Central memory CD8-positive, alpha-beta T cell (primary cell): ENCODE data around the gene FKBP7.

Experiments used
- ATAC-seq: fragments of 150-1000 bp; cut with Tn5 transposase; replicated peaks from 2 replicates; pipeline ENCODE4 v1.10.0; 2022; ENCODE audit warnings: mild to moderate bottlenecking, moderate FRiP score, moderate number of reproducible peaks; ENCODE audit not compliant: poor library complexity, severe bottlenecking; ENCODE audit errors: extremely low read depth
- DNase-seq, 2 donors: peaks; one replicate each; pipeline ENCODE4 v3.0.0; 2021; ENCODE audit warnings: low spot score in 2 of 2
- H3K27ac Mint-ChIP-seq: one replicate; pipeline ENCODE4 v1.8.0; 2022; ENCODE audit warnings: low read depth, mild to moderate bottlenecking, moderate library complexity, mixed read lengths
- H3K27me3 Mint-ChIP-seq: one replicate; pipeline ENCODE4 v1.8.0; 2022; ENCODE audit warnings: mixed read lengths
- H3K36me3 Mint-ChIP-seq: one replicate; pipeline ENCODE4 v1.8.0; 2022; ENCODE audit warnings: mild to moderate bottlenecking, moderate library complexity, mixed read lengths; ENCODE audit not compliant: insufficient read depth
- H3K4me1 Mint-ChIP-seq: one replicate; pipeline ENCODE4 v1.8.0; 2022; ENCODE audit warnings: mixed read lengths
- H3K4me3 Mint-ChIP-seq: one replicate; pipeline ENCODE4 v1.8.0; 2022; ENCODE audit warnings: mild to moderate bottlenecking, moderate library complexity, mixed read lengths
- H3K9me3 Mint-ChIP-seq: one replicate; pipeline ENCODE4 v1.8.0; 2022; ENCODE audit warnings: mixed read lengths

Gene FKBP7

DNA sequence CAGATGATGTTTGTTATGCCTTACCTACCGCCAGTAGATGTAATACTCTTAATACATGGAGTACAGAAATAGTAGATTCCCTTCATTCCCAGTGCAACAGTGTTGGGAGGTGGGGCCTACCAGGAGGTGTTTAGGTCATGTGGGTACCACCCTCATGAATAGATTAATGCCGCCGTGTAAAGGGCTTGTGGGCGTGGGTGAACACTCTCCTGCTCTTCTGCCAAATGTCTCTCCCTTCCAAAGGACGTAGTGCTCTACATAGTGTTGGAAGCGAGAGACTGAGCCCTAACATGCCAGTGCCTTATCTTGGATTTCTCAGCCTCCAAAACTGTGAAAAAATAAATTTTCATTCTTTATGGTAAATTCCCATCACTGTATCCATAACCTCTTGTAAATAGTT lies 32.0 kb upstream of the FKBP7 start:
- Mint-ChIP-seq H3K27ac (no peak overlapping the region), H3K4me1 (peaks cover 5% of the 10 kb centered on the region), H3K4me3 (no peak overlapping the region), H3K27me3 (no peaks in the 10 kb centered on the region), H3K36me3 (peaks cover 26% of the 10 kb centered on the region), H3K9me3 (no peaks in the 10 kb centered on the region)
- ATAC-seq (no peak), DNase-seq (no peak)

DNA sequence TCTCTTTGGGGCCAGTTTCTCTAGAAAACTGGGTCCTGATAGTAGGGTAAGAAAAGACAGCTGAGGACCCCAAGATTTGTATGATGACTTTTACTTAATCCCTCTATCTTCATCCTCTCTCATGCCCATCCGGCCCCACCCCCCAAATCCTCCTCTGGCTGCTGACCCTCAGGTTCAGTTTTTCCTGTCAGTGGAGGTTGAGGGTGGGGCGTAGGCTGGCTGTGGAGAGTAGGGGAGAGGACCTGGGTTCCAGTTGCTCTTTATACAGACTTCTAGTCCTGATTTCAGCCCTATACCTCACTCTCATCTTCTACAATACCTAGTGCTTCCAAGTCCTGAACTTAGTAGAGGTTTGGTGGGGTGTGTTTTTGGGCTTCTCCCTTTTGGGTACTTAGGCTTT lies 30.2 kb upstream of the FKBP7 start:
- Mint-ChIP-seq H3K4me3 (no peak overlapping the region), H3K27ac (peak overlapping the region; percentile 40), H3K4me1 (peaks cover 5% of the 10 kb centered on the region), H3K27me3 (no peaks in the 10 kb centered on the region), H3K9me3 (no peaks in the 10 kb centered on the region), H3K36me3 (peaks cover 29% of the 10 kb centered on the region)
- ATAC-seq (no peak), DNase-seq (no peak)

DNA sequence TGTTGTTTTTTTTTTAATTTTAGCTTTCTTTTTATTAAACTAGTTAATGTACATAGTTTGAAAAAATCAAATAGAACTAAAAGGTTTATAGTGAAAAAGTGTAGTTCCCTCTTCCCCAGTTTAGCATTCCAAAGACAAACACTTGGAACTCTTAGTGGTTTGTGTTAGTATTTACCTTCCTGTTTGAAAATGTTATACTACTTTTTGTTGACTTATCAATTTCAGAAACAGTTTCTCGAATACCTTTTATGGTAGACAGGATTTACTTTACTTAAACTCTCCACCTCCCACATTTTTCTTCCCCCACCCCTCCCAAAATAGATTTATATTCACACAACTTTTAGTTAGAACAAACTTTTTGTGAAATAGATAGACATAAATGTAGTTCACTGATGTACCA lies 28.5 kb upstream of the FKBP7 start:
- no peak for ATAC-seq
- Mint-ChIP-seq H3K27ac (no peak overlapping the region), H3K4me3 (no peak overlapping the region), H3K4me1 (peaks cover 5% of the 10 kb centered on the region), H3K9me3 (no peaks in the 10 kb centered on the region), H3K36me3 (peaks cover 37% of the 10 kb centered on the region), H3K27me3 (no peaks in the 10 kb centered on the region)
- DNase-seq, result no peak

DNA sequence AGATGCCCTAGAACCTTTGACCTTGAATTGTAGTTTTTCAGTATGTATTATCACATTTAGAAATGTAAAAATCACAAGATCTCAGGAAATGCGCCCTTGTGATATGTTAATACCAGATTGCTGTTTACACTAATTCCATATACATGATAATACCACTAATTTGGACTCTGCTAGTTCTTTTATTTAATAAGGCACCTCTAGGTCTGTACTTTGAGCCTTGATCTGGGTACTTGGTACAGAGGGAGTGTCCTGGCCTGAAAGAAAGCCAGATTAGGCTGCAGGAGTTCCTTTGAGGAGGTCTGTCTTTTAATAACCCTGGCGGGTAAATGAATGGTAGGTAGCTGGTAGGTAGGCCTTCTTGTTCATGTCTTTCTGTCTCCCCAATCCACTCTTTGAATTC lies 28.1 kb upstream of the FKBP7 start:
- DNase-seq (no peak), ATAC-seq (no peak)
- Mint-ChIP-seq H3K9me3 (no peaks in the 10 kb centered on the region), H3K36me3 (peaks cover 38% of the 10 kb centered on the region), H3K27ac (no peak overlapping the region), H3K4me1 (peaks cover 2% of the 10 kb centered on the region), H3K4me3 (no peak overlapping the region), H3K27me3 (no peaks in the 10 kb centered on the region)

DNA sequence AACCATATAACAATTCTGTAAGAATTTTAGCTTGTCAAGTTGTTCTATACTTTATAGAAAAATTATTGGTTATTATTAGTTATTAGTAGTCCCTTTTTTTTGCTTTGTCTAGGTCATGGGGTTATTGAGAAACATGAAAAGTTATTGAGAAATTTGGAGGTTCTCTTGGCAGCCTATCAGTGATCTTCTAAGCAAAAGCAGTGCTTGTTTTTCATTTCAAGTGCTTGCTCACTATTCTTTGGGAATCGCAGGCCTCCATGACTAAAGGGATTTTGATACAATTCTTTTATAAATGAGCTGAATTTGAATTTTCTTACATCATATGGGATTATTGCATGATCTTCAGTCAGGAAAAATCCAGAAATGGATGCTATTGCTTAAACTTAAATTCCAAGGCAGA lies 27.7 kb upstream of the FKBP7 start:
- Mint-ChIP-seq H3K27me3 (no peaks in the 10 kb centered on the region), H3K9me3 (no peaks in the 10 kb centered on the region), H3K36me3 (peaks cover 41% of the 10 kb centered on the region), H3K4me3 (no peak overlapping the region), H3K4me1 (no peaks in the 10 kb centered on the region), H3K27ac (no peak overlapping the region)
- ATAC-seq, result no peak
- DNase-seq, result no peak

DNA sequence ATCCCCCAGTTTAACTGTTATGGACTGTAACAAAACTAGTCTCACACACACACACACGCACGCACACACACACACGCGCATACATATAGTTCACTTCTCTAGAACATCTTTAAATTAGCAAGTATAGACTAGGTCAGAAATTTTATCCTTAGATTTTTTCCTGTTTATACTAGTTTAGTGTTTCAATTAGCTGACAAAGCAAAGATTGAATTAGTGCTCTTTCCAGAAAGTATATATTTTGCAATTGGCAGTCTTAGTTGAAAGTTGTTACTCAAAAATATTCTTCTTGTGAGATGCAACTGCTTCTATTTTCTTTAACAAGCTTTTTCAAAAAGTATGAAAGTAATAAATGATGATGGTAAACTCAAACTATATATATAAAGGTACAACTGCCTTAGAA lies 24.4 kb upstream of the FKBP7 start:
- Mint-ChIP-seq H3K4me3 (no peak overlapping the region), H3K9me3 (no peaks in the 10 kb centered on the region), H3K4me1 (no peaks in the 10 kb centered on the region), H3K27me3 (no peaks in the 10 kb centered on the region), H3K27ac (no peak overlapping the region), H3K36me3 (peaks cover 55% of the 10 kb centered on the region)
- ATAC-seq (no peak), DNase-seq (no peak)

DNA sequence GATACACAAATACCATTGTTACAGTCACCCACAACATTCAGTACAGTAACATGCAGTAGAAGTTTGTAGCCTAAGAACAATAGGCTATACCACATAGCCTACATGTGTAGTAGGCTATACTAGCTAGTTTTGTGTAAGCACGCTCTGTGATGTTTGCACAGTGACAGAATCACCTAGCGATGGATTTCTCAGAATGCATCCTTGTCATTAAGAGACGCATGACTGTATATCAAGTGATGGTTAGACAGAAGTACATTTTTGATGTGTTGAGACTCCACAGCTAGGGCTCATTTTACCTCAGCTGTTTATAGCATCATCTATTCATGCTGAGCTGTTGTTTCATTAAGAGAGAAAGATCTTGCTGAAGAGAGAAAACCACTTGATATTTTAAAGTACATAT lies 21.2 kb upstream of the FKBP7 start:
- Mint-ChIP-seq H3K9me3 (no peaks in the 10 kb centered on the region), H3K4me3 (no peak overlapping the region), H3K27ac (no peak overlapping the region), H3K4me1 (peaks cover 4% of the 10 kb centered on the region), H3K27me3 (no peaks in the 10 kb centered on the region), H3K36me3 (peaks cover 69% of the 10 kb centered on the region)
- no peak for ATAC-seq
- DNase-seq, result no peak

DNA sequence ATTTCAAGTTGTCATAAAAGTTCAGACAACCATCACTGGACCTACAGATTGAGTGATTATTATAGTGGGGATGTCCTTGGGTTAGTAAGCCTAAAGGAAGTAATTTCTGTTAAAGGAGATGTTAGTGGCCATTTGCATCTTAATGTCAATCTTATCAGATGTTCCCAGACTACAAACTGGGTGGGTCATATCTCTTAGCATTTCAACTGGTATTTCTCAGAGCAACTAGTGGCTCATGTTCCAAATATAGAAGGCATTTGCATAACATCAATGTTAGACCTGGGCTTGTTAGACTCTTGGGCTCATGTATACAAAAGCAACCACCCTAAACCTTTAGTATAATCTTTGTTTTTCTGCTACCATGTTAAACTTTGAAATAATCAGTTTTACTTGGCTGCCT lies 19.7 kb upstream of the FKBP7 start:
- no peaks in the 10 kb centered on the region for H3K9me3 Mint-ChIP-seq
- peaks cover 4% of the 10 kb centered on the region for H3K4me1 Mint-ChIP-seq
- no peaks in the 10 kb centered on the region for H3K27me3 Mint-ChIP-seq
- H3K27ac Mint-ChIP-seq, result no peak overlapping the region
- DNase-seq, result no peak
- peaks cover 77% of the 10 kb centered on the region for H3K36me3 Mint-ChIP-seq
- no peak overlapping the region for H3K4me3 Mint-ChIP-seq
- ATAC-seq, result no peak

DNA sequence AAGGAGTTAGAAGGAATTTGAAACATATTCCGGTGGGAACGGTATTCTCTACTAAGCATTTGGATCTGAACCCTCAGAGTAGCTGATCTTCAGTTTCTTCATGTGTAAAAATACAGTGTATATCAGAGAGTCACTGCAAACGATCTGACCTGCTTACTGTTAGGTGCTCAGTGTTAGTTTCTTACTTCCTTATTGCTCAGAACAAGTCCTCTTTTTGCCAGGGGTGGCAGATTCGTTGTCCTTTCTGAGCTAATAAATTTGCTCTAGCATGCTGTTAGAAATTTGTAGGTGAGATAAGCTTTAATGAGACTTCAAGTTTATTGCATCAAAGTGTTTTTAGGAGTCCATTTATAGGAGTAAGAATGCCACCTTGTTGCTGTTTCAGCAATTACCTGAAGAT lies 17.6 kb upstream of the FKBP7 start:
- Mint-ChIP-seq H3K27ac (no peak overlapping the region), H3K27me3 (no peaks in the 10 kb centered on the region), H3K36me3 (peaks cover 69% of the 10 kb centered on the region), H3K4me3 (no peak overlapping the region), H3K9me3 (no peaks in the 10 kb centered on the region), H3K4me1 (peaks cover 4% of the 10 kb centered on the region)
- DNase-seq, result no peak
- no peak for ATAC-seq

DNA sequence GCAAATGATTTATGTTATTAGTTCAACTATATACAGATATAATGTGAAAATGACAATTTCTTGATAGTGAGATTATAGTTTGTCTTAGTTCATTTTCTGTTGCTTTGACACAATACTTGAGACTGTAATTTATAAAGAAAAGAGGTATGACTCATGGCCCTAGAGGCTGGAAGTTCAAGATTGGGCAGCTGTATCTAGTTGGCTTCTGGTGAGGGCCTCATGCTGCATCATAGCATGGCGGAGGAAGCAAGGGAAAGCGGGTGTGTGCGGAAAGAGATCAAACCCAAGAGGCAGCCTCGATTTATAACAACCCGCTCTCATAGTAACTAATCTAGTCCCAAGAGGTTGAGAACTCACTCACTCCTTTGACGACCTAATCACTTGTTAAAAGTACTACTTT lies 13.2 kb upstream of the FKBP7 start:
- ATAC-seq, result no peak
- H3K36me3 Mint-ChIP-seq, result peaks cover 64% of the 10 kb centered on the region
- no peaks in the 10 kb centered on the region for H3K27me3 Mint-ChIP-seq
- peaks cover 26% of the 10 kb centered on the region for H3K4me1 Mint-ChIP-seq
- H3K4me3 Mint-ChIP-seq, result no peak overlapping the region
- H3K9me3 Mint-ChIP-seq, result no peaks in the 10 kb centered on the region
- DNase-seq, result no peak
- H3K27ac Mint-ChIP-seq, result no peak overlapping the region

DNA sequence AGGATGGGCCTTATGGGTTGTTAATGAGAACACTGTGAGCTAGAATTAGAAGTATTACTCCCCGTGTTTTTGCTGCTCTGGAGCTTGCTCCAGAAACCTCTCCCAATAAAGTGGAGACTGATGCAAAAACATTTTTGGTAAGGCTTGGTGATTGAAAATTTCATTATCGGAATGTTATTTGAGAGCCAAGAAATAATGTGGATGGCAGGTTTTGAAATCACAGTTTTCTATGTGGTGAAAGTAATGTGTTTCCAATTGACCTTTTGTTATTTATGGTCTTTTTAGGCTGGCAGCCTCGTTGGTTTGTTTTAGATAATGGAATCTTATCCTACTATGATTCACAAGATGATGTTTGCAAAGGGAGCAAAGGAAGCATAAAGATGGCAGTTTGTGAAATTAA lies 7.0 kb upstream of the FKBP7 start:
- no peaks in the 10 kb centered on the region for H3K27me3 Mint-ChIP-seq
- H3K27ac Mint-ChIP-seq, result no peak overlapping the region
- H3K36me3 Mint-ChIP-seq, result peaks cover 25% of the 10 kb centered on the region
- H3K4me1 Mint-ChIP-seq, result peaks cover 68% of the 10 kb centered on the region
- H3K9me3 Mint-ChIP-seq, result no peaks in the 10 kb centered on the region
- DNase-seq (no peak), ATAC-seq (no peak)
- no peak overlapping the region for H3K4me3 Mint-ChIP-seq

DNA sequence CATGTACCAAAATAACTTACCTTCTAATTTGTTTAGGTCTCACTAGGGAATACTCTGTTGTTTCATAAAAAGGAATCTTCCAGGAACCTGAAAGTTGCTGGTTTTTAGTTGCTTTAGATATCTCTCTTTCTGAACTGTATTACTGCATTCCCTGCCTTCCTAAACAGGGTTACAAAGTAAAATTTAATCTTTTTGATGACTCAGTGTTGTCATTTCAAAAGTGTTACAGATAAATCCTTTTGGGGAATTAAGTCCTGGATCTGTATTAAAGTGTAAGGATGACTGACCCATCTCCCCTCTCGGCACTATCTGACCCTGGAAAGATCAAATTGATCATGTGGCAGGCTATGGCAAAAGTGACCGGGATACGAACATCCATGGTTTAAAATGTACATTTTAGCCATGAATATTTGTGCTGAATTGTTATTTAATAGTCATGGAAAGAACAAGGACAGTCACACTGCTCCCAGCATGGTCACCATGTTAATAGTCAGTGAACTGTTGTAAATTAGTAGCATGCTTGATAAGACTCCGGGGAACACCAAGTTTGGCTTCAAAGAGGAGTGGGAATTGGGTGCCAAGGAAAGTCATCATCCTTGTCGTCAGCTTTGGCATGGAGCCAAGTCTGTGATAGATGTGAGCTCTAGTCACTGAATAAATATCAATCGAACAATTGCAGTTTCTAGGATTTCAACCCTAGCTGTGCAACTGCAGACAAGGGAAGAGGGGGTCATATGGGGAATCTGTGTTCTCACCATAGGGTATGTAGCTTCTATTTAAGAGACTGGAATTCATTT lies 6.0 kb upstream of the FKBP7 start:
- H3K9me3 Mint-ChIP-seq, result no peaks in the 10 kb centered on the region
- ATAC-seq (no peak), DNase-seq (no peak)
- peaks cover 24% of the 10 kb centered on the region for H3K36me3 Mint-ChIP-seq
- peaks cover 63% of the 10 kb centered on the region for H3K4me1 Mint-ChIP-seq
- H3K4me3 Mint-ChIP-seq, result no peak overlapping the region
- H3K27me3 Mint-ChIP-seq, result no peaks in the 10 kb centered on the region
- H3K27ac Mint-ChIP-seq, result no peak overlapping the region

DNA sequence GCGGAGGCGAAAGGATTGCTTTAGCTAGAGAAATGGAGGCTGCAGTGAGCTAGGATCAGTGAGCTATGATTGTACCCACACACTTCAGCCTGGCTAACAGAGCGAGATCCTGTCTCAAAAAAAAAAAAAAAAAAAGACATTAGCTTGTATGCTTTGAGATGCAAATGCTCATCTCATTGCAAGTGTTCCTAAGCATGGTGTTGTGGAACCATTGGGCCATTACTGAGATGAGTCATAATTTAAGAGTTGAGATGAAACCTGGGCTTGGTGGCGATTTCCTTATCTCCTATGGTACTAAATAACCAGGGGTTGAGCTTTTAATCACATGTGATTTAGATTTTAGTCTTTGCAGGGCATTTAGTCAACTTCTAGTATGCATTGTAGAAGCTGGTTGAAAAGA lies 4.0 kb upstream of the FKBP7 start:
- peaks cover 56% of the 10 kb centered on the region for H3K4me1 Mint-ChIP-seq

More for the DNA sequence above, 4.0 kb upstream of the FKBP7 start:
- ATAC-seq, result no peak
- no peaks in the 10 kb centered on the region for H3K27me3 Mint-ChIP-seq
- H3K9me3 Mint-ChIP-seq, result no peaks in the 10 kb centered on the region
- H3K4me3 Mint-ChIP-seq, result peak overlapping the region; percentile 99
- no peak for DNase-seq
- H3K27ac Mint-ChIP-seq, result no peak overlapping the region
- peaks cover 23% of the 10 kb centered on the region for H3K36me3 Mint-ChIP-seq
